ENCODE results near the gene TNFSF18.

DNA sequence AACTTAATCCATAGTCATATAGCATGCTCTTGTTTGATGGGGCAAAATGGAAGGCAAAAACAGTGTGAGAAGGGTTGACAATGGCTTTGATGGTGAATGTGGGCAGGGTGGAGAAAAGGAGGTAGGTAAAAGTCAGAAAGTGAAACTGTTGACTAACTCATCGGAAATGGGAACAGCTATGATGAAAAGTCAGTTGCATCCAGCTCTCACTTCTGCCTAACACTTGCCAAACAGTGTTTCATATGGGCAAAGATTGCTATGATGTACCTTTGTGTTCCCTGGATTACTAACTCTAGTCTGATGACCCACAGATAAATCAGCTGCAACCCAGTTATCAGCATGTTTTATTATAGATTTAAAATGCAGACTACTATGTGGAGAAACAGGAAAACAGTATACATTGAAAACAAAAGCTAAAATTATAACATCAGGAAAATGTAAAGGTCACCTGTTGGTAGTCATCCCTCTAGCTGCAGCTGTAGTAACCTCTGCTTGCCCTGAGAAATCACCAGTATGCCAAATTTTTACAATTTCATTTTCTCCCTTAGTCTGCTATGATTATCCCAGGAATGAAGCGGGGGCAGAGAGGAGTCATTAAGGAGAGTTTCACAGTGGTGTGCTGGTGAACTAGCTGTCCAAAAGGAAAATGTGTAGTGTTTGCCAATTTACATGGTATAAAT lies 11.7 kb downstream of the TNFSF18 start:
- TF ChIP-seq, protein P1, sequence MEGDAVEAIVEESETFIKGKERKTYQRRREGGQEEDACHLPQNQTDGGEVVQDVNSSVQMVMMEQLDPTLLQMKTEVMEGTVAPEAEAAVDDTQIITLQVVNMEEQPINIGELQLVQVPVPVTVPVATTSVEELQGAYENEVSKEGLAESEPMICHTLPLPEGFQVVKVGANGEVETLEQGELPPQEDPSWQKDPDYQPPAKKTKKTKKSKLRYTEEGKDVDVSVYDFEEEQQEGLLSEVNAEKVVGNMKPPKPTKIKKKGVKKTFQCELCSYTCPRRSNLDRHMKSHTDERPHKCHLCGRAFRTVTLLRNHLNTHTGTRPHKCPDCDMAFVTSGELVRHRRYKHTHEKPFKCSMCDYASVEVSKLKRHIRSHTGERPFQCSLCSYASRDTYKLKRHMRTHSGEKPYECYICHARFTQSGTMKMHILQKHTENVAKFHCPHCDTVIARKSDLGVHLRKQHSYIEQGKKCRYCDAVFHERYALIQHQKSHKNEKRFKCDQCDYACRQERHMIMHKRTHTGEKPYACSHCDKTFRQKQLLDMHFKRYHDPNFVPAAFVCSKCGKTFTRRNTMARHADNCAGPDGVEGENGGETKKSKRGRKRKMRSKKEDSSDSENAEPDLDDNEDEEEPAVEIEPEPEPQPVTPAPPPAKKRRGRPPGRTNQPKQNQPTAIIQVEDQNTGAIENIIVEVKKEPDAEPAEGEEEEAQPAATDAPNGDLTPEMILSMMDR (IDR thresholded peaks at IDR 0.05; ENCODE audit: poor library complexity), result no peak
- TF ChIP-seq EZH2 (IDR thresholded peaks at IDR 0.05; ENCODE audit: borderline replicate concordance) (no peak), EZH2phosphoT487 (IDR thresholded peaks at IDR 0.05; ENCODE audit: low read depth, severe bottlenecking, unreplicated experiment) (no peak)
